Mesenchymal stem cell (in vitro differentiated cells and primary cell): Measurements from ENCODE around the gene PPP2R5A. TPM values are rescaled to one million over a fixed set of nuclear protein-coding genes. Genes with fewer than 3 reads are reported as not detected.

Experiments
- DNase-seq: peaks from one replicate; pipeline ENCODE4 v3.0.0-alpha.2; 2013
- H2AFZ ChIP-seq: one replicate; pipeline ENCODE4 v1.6.1; 2013; ENCODE audit warnings: low read depth, mild to moderate bottlenecking, control low read depth, inconsistent platforms, low read length, moderate library complexity
- H2AK5ac ChIP-seq: 2 replicates; pipeline ENCODE4 v1.6.1; 2013; ENCODE audit warnings: low read length, moderate library complexity, mild to moderate bottlenecking, inconsistent platforms; ENCODE audit not compliant: severe bottlenecking
- H2BK120ac ChIP-seq: one replicate; pipeline ENCODE4 v1.6.1; 2013; ENCODE audit warnings: low read depth, mild to moderate bottlenecking, inconsistent platforms, low read length, moderate library complexity
- H2BK12ac ChIP-seq, 2 experiments: one replicate each; pipeline ENCODE4 v1.6.1; 2013; ENCODE audit warnings: inconsistent platforms in 2 of 2, low read length in 2 of 2, mild to moderate bottlenecking in 2 of 2, moderate library complexity in 2 of 2, control low read depth in 1 of 2
- H2BK15ac ChIP-seq: one replicate; pipeline ENCODE4 v1.6.1; 2013; ENCODE audit warnings: mild to moderate bottlenecking, low read depth, inconsistent platforms; ENCODE audit not compliant: poor library complexity, severe bottlenecking
- H2BK5ac ChIP-seq: 2 replicates; pipeline ENCODE4 v1.6.1; 2013; ENCODE audit warnings: low read depth, mild to moderate bottlenecking, low read length, control low read depth, inconsistent platforms; ENCODE audit not compliant: poor library complexity, severe bottlenecking
- H3K14ac ChIP-seq, 2 experiments: one replicate each; pipeline ENCODE4 v1.6.1; 2013; ENCODE audit warnings: inconsistent platforms in 2 of 2, low read length in 2 of 2, control low read depth in 1 of 2, mild to moderate bottlenecking in 1 of 2, moderate library complexity in 1 of 2
- H3K18ac ChIP-seq, 2 experiments: one replicate each; pipeline ENCODE4 v1.6.1; 2013; ENCODE audit warnings: inconsistent platforms in 2 of 2, low read length in 2 of 2, control low read depth in 1 of 2, low read depth in 1 of 2, mild to moderate bottlenecking in 1 of 2
- H3K23ac ChIP-seq, 2 experiments: one replicate each; pipeline ENCODE4 v1.6.1; 2013; ENCODE audit warnings: inconsistent platforms in 2 of 2, low read length in 2 of 2, mild to moderate bottlenecking in 2 of 2, moderate library complexity in 2 of 2, control low read depth in 1 of 2
- H3K27ac ChIP-seq: 2 replicates; pipeline ENCODE4 v1.5.1; 2013; ENCODE audit warnings: mild to moderate bottlenecking, moderate library complexity, low read length, control low read depth, inconsistent platforms; ENCODE audit not compliant: poor library complexity, severe bottlenecking
- H3K27me3 ChIP-seq, 2 experiments: 2 replicates each; pipeline versions ENCODE4 v1.6.1 to v1.7.0; 2013; ENCODE audit warnings: low read length in 2 of 2, mild to moderate bottlenecking in 2 of 2, moderate library complexity in 2 of 2, control low read depth in 1 of 2, inconsistent platforms in 1 of 2; ENCODE audit not compliant: control insufficient read depth in 1 of 2, insufficient read depth in 1 of 2
- H3K36me3 ChIP-seq, 2 experiments: 2 replicates each; pipeline versions ENCODE4 v1.6.1 to v1.7.0; 2013; ENCODE audit warnings: low read length in 2 of 2, control low read depth in 1 of 2, inconsistent platforms in 1 of 2, low read depth in 1 of 2, mild to moderate bottlenecking in 1 of 2; ENCODE audit not compliant: insufficient read depth in 2 of 2, control insufficient read depth in 1 of 2
- H3K4ac ChIP-seq, 2 experiments: one replicate each; pipeline ENCODE4 v1.6.1; 2013; ENCODE audit warnings: inconsistent platforms in 2 of 2, low read length in 2 of 2, mild to moderate bottlenecking in 2 of 2, moderate library complexity in 2 of 2, control low read depth in 1 of 2, low read depth in 1 of 2
- H3K4me1 ChIP-seq: 2 replicates; pipeline ENCODE4 v1.6.1; 2013; ENCODE audit warnings: low read depth, low read length, control low read depth; ENCODE audit not compliant: control insufficient read depth, insufficient read depth
- H3K4me2 ChIP-seq: 2 replicates; pipeline ENCODE4 v1.6.1; 2013; ENCODE audit warnings: low read length, mild to moderate bottlenecking, inconsistent platforms; ENCODE audit not compliant: poor library complexity, severe bottlenecking
- H3K4me3 ChIP-seq, 2 experiments: 2 replicates each; pipeline versions ENCODE4 v1.5.1 to v1.7.0; 2013; ENCODE audit warnings: low read length in 2 of 2, mild to moderate bottlenecking in 2 of 2, control low read depth in 1 of 2, low read depth in 1 of 2; ENCODE audit not compliant: insufficient read depth in 1 of 2
- H3K79me1 ChIP-seq: replicated peaks from 2 replicates; pipeline ENCODE4 v1.6.1; 2013; ENCODE audit warnings: mild to moderate bottlenecking, control low read depth, low read length, inconsistent platforms; ENCODE audit not compliant: poor library complexity, severe bottlenecking
- H3K9ac ChIP-seq: 2 replicates; pipeline ENCODE4 v1.7.0; 2013; ENCODE audit warnings: mild to moderate bottlenecking, low read length, moderate library complexity
- H3K9me3 ChIP-seq: 2 replicates; pipeline ENCODE4 v1.7.0; 2013; ENCODE audit warnings: mild to moderate bottlenecking, low read length; ENCODE audit not compliant: control insufficient read depth
- H4K8ac ChIP-seq: one replicate; pipeline ENCODE4 v1.6.1; 2013; ENCODE audit warnings: inconsistent platforms, mild to moderate bottlenecking, low read length, moderate library complexity
- H4K91ac ChIP-seq: one replicate; pipeline ENCODE4 v1.6.1; 2013; ENCODE audit warnings: mild to moderate bottlenecking, low read length, inconsistent platforms
- WGBS: methylation state at CpG from one replicate; pipeline ENCODE4 v1.1.7; 2013; ENCODE audit warnings: mixed read lengths; 5-methylcytosine and 5-hydroxymethylcytosine counted together
- polyA plus RNA-seq, 2 experiments: library from polyadenylated mRNA; stranded (reverse); fragments of 200-250 nt; gene quantifications; one replicate each; pipeline ENCODE4 v1.2.3, GENCODE V29; 2013

PPP2R5A gene
- 19.1 TPM for polyA plus RNA-seq (2013, experiment 1 of 2)
- 19.9 TPM for polyA plus RNA-seq (2013, experiment 2 of 2)

- Histone ChIP-seq H3K36me3 (no peaks in the 10 kb centered on the region), H2BK15ac (peak within 1 kb of the TSS; percentile 99), H4K8ac (peak within 1 kb of the TSS; percentile 95), H2AK5ac (no peak within 1 kb of the TSS), H3K4me2 (peak within 1 kb of the TSS; percentile 98), H2BK5ac (peak within 1 kb of the TSS; percentile 90), H3K4ac (peak within 1 kb of the TSS; percentile 93 to 94), H2BK12ac (peak within 1 kb of the TSS; percentile 66 to 94), H3K4me1 (peaks cover 5% of the 10 kb centered on the region), H2BK120ac (peak within 1 kb of the TSS; percentile 90), H2AFZ (peak within 1 kb of the TSS; percentile 95), H3K27ac (peak within 1 kb of the TSS; percentile 68), H3K79me1 (peaks cover 1% of the 10 kb centered on the region), H3K14ac (peak within 1 kb of the TSS; percentile 0 to 99), H3K23ac (peak within 1 kb of the TSS; percentile 60 to 94), H3K9me3 (no peaks in the 10 kb centered on the region), H3K27me3 (no peaks in the 10 kb centered on the region), H4K91ac (peak within 1 kb of the TSS; percentile 94), H3K18ac (peak within 1 kb of the TSS; percentile 96 to 98), H3K9ac (peak within 1 kb of the TSS; percentile 92), H3K4me3 (peak within 1 kb of the TSS; percentile 94 to 99)
- DNase-seq = peak; percentile 99
- under 1% methylated on average over 57 of the region's 92 CpGs for WGBS
These were observed at the start of gene PPP2R5A for GRCh38 chr1:212284744-212285684. TSS of gene PPP2R5A (plus strand) at chr1:212285410. CDS start at chr1:212286111, 701 bp downstream.

GRCh38 chr1:212235857-212236256 lies 49.4 kb upstream of the PPP2R5A start:
- no peak overlapping the region for H3K4ac ChIP-seq
- H2BK12ac ChIP-seq = peak overlapping the region; percentile 32 to 45
- H2AFZ ChIP-seq = no peak overlapping the region
- no peak overlapping the region for H3K4me2 ChIP-seq
- no peak overlapping the region for H2BK5ac ChIP-seq
- no peak overlapping the region for H2BK15ac ChIP-seq
- no peaks in the 10 kb centered on the region for H3K27me3 ChIP-seq
- no peak overlapping the region for H3K23ac ChIP-seq
- H4K8ac ChIP-seq = no peak overlapping the region
- H3K4me1 ChIP-seq = peaks cover 11% of the 10 kb centered on the region
- peak overlapping the region in 1 of 2 experiments; percentile 71 for H3K18ac ChIP-seq
- peak overlapping the region; percentile 86 for H2AK5ac ChIP-seq
- no peaks in the 10 kb centered on the region for H3K9me3 ChIP-seq
- no peak overlapping the region for H3K14ac ChIP-seq
- no peak overlapping the region for H4K91ac ChIP-seq
- no peak overlapping the region for H3K4me3 ChIP-seq
- no peak for DNase-seq
- H3K9ac ChIP-seq = no peak overlapping the region
- WGBS = 96% methylated on average over 5 of the region's 5 CpGs
- no peaks in the 10 kb centered on the region for H3K79me1 ChIP-seq
- H3K27ac ChIP-seq = no peak overlapping the region
- H3K36me3 ChIP-seq = no peaks in the 10 kb centered on the region
- H2BK120ac ChIP-seq = no peak overlapping the region

GRCh38 chr1:212236664-212237220 lies 48.5 kb upstream of the PPP2R5A start:
- Histone ChIP-seq H3K23ac (no peak overlapping the region), H3K36me3 (no peaks in the 10 kb centered on the region), H3K14ac (no peak overlapping the region), H2BK15ac (no peak overlapping the region), H2BK120ac (no peak overlapping the region), H4K91ac (no peak overlapping the region), H3K9me3 (no peaks in the 10 kb centered on the region), H4K8ac (no peak overlapping the region), H3K4me1 (peaks cover 11% of the 10 kb centered on the region), H3K4me2 (no peak overlapping the region), H3K4ac (no peak overlapping the region), H3K27me3 (no peaks in the 10 kb centered on the region), H3K9ac (no peak overlapping the region), H2AK5ac (no peak overlapping the region), H3K4me3 (no peak overlapping the region), H3K79me1 (no peaks in the 10 kb centered on the region), H3K27ac (no peak overlapping the region), H2BK12ac (no peak overlapping the region), H2AFZ (no peak overlapping the region), H3K18ac (no peak overlapping the region), H2BK5ac (no peak overlapping the region)
- 95% methylated on average over 2 of the region's 3 CpGs for WGBS
- no peak for DNase-seq

GRCh38 chr1:212237651-212238050 lies 47.6 kb upstream of the PPP2R5A start:
- no peaks in the 10 kb centered on the region for H3K27me3 ChIP-seq

More at GRCh38 chr1:212237651-212238050, 47.6 kb upstream of the PPP2R5A start:
- H3K23ac ChIP-seq = no peak overlapping the region
- no peak overlapping the region for H3K18ac ChIP-seq
- no peaks in the 10 kb centered on the region for H3K9me3 ChIP-seq
- H3K27ac ChIP-seq = no peak overlapping the region
- H4K8ac ChIP-seq = no peak overlapping the region
- H2BK120ac ChIP-seq = no peak overlapping the region
- no peak overlapping the region for H2BK12ac ChIP-seq
- no peak overlapping the region for H3K9ac ChIP-seq
- no peak overlapping the region for H3K14ac ChIP-seq
- DNase-seq = no peak
- no peak overlapping the region for H2AFZ ChIP-seq
- H2BK5ac ChIP-seq = no peak overlapping the region
- no peak overlapping the region for H2BK15ac ChIP-seq
- no peaks in the 10 kb centered on the region for H3K79me1 ChIP-seq
- no peak overlapping the region for H2AK5ac ChIP-seq
- no peak overlapping the region for H3K4ac ChIP-seq
- H3K4me1 ChIP-seq = peaks cover 11% of the 10 kb centered on the region
- H3K4me3 ChIP-seq = no peak overlapping the region
- no peak overlapping the region for H4K91ac ChIP-seq
- H3K4me2 ChIP-seq = no peak overlapping the region
- H3K36me3 ChIP-seq = no peaks in the 10 kb centered on the region
